HT1080 (cell line): ENCODE measurements around the gene SHB. TPM values are rescaled to one million over a fixed set of nuclear protein-coding genes. Genes with fewer than 3 reads are reported as not detected.
"Not testable (repeated sequence)": the region's sequence is repeated elsewhere in the genome, so short reads cannot be mapped to it uniquely, and the experiment has no call there.

Source experiments
- DNase-seq: peaks from one replicate; pipeline ENCODE4 v3.0.0-alpha.2; 2015; ENCODE audit warnings: low read depth
- total RNA-seq: library from RNA; depleted of rRNA; stranded (reverse); fragments of >200 nt; shearing (Covaris generic); gene quantifications from 2 replicates; pipeline ENCODE4 v1.2.3, GENCODE V29; 2014

Gene SHB
- total RNA-seq, 1 experiment from 2014 or later: 42.8 TPM

DNA sequence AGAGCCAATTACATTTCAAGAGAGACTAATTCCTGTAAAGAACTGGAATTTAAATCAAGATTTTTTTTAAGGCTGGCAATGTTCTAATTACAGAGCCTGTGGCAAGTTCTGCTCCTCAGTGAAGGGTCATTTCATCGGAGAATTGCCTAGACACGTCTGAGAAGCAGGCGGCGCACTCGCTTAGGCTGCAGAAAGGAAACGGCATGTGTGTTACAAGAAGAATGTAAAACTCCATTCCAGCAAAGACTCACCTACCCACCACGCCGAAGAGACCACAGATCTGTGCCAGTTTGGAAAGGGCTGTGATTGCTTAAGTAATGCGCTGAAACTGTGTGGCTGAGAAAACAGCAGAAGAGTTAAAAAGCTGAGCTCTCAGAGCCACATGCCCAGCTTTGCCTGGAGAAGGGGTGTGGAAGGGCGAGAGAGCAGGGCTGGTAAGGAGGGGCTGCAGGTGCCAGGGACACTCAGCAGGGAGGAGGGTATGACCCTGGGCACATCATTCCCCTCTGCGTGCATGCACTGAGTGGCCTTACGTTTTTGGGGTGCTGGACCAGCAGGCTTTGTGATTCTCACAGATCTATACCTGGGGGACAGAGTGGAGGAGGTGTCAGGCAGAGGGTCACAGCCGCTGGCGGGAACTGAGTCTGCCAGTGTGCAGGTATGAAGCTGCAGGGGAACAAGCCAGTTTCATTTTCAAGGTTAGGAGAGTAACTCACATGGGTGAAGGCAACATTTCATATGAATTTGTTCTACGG, 147.3 kb downstream of the SHB start:
- DNase-seq: no peak

DNA sequence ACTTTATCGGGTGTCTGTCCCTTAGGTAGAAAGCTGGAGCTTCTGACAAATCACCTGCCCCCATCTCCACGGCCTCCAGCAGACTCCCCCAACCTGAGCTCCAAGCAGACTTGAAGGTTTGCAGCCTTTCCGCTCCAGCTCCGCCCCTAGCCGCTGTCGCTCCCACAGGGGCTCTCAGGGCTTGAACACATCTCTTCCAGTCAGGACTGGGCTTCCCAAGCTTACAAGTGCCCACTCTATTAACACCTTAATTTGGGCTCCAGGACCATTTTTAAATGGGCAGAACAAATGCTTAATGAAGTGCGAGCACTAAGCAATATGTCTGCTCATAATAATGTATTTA, 147.9 kb downstream of the SHB start:
- DNase-seq: no peak

DNA sequence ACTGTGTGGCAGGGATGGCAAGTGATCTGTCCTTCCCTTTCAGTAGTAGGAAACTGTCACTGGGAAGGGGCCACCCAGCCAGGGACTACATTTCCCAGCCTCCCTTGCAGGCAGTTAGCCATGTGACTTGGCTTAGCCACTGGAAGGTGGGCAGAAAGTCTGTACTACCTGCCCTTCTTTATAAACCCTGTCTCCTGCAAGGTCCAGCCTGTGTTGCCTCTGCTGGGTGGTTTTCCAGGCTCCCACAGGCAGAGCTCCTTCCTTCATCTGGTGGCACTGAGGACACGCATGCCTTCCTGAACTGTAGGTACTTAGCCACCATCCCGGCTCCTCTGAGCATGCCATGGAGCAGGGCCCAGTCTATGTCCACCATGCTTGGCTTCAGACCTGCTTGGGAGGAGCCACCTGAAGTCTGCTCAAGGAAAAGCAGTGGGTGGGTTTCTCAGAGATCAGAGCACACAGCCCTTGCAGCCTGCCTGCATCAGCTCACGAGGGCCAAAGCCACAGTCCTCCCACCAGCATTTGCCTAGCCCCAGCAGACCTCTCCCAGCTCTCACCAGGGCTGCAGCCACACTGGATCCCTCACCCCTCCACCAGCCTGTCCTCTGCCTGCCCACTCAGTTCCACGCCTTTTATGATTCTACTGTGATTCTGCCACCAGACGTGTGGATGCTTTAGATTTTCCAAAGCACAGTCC, 148.4 kb downstream of the SHB start:
- no peak for DNase-seq

- DNase-seq: no peak
Observed at GRCh38 chr9:37919956-37920335, 149.1 kb downstream of the SHB start.

GRCh38 chr9:37919246-37919955, 149.6 kb downstream of the SHB start:
- DNase-seq: no peak

- no peak for DNase-seq
Observed at GRCh38 chr9:37918665-37919170, 150.3 kb downstream of the SHB start.

DNA sequence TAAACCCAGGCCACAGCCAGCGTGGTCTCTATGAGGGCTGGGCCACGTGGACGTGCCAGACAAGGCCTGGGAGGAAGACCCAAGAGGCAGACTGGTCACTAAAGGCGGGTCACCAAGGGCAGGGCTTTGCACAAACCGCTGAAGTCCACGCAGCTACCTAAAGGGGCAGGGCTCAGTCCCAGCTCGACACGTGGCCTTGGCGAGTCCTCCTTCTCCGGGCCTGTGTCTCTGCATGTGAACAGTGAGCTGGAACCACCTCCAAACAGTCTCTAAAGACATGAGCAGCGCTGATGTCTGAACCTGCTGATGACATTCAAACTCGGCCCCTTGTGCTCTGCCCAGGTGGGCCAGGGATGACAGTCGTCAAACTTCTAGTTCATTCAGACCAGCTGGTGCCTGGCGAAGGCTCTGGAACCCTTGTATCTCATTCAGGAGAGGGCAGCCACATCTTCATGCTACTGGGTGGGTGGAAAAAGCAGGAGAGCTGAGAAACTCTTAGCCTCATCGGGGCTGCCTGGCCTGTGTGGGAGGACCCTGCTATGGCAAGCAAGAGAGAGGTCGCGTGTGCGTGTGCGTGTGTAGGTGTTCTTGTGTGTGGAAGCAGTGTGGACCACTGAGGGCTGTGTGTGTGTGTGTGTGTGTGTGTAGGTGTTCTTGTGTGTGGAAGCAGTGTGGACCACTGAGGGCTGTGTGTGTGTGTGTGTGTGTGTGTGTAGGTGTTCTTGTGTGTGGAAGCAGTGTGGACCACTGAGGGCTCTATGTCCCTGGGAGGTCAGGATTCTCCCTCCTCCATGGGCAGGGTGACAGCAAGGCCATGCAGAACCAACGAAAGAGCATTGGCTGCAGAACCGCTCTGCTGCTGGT, 151.0 kb downstream of the SHB start:
- no peak for DNase-seq

- no peak for DNase-seq
Observed at GRCh38 chr9:37917313-37917731, 151.7 kb downstream of the SHB start.

DNA sequence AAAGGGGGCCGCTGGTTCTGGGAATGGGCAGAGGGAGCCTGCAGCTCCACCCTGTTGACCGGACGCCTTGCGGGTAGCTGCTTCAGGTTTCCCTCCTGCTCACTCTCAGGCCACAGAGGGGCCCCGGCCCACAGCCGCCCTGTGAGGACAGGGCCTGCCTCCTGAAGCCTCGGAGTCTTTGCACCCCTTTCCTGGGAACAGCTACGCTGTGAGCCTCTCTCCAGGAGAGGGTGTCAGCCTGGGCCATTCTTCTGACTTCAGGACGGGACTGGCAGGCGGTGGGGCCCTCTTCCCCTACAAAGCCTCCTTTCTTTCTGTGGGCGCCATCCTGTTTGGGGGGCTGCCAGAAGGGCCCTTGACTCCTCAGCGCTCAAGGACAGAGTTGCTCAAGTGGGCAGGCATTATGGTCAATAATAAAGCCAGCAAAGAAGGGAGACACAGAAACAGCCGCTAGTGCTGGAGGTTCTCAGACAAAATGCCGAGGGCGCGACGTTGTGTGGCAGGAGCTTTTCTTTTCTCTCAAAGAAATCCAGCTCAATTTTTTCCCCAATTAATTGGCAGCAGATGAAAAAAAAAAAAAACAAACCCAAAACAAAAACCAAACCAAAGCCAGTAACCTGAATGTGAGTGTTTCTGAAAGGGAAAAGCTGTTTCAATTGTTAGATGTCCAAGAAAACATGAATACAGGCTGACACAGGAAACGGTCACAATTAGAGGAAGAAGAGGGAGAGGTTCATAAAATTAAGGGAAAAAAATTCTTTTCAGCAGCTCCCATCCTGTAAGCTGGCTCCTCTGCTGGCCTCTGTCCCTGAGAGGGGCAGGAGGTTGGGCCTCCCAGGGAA, 152.3 kb downstream of the SHB start:
- DNase-seq: no peak

DNA sequence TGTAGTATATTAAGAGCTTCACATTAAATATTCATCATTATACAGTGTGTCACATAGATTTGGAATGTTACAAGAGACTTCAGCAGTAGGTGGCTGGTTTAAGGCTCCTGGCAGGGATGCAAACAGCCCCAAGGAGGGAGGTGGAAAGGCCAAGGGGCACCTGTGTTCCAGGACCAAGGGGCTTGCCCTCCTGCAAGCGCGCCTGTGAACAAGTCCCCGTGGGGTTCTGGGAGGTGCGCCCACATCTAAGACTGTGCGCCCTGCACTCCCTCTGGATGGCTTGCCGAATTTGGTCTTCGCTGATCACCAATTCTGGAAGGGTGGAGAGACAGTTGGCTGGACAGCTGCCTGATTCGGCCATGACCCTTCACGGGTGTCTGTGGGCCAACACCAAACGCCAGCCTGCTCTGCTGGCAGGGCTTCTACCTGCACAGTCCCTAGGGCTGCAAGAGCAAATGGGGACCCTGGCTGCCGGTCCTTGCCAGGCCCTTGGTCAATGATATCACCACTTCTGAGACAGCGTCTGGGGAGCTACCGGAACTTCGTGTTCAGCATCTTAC, 153.0 kb downstream of the SHB start:
- no peak for DNase-seq

DNA sequence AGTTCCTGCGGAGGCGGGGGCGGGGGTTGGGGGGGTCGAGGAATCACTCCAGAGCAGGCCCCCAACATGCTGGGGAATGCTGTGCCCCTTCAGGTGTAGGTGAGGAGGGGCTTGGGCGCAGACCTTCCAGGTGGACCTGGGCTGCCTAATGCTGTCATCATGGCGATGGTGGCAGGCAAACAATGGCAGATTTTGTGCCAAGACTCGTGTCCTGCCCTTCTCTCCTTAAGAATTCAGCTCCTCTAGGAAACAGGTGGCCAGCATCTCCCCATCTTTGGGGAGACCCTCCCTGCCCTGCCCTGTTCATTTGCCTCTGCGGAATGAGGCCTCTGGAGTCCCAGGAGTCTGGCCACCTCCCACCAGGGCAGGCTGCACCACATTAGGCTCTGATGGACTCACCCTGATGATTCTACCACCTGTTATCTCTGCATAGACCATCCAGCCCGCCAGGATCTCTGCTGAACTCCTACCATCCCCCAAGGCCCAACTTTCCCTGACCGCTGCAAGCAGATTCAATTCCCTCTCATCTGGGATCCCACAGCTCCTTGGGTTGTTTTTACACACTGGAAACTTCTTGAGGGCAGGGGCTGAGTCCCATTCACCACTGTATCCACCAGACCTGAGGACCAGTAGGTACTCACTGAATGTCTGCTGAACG, 154.2 kb downstream of the SHB start:
- no peak for DNase-seq

DNA sequence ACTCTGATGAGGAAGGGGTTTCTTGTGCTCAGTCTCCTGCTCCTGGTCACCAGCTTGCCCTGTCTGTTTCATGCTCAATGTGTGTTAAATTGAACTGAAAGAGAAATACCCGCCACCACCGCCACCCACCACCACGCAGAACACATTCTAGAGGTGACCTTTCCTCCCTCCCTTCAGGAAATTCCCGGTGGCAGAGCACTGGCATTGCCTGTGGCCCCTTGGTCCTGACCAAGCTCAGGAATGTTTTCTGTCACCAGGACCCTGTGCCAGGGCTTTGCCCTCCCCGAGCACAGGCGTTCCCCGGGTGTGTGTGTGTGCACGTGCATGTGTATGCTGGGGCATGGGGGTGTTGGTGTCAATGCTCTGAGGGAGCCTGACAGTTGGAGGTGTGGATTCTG, 154.9 kb downstream of the SHB start:
- DNase-seq: no peak

- DNase-seq: peak; percentile 86
Observed at GRCh38 chr9:37913480-37914153, 155.4 kb downstream of the SHB start.

- no peak for DNase-seq
Observed at GRCh38 chr9:37911271-37911681, 157.8 kb downstream of the SHB start.

DNA sequence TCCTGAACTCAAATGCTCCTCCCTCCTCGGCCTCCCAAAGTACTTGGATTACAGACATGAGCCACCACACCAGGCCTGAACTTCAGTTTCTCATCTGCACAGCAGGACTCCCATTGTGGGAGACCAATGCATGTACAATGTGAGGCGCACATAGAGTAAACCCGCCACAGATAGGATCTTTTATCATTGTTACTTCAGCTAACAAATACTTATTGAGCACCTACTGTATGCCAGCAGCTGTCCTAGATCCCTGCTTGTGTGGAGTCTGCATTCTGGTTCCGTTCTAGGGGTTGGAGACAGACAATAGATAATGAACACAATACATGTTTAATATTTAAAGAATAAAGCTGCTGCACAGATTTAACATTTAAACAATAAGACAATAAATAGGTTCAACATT, 158.8 kb downstream of the SHB start:
- no peak for DNase-seq

GRCh38 chr9:37909836-37910235, 159.2 kb downstream of the SHB start:
- not testable (repeated sequence) for DNase-seq

DNA sequence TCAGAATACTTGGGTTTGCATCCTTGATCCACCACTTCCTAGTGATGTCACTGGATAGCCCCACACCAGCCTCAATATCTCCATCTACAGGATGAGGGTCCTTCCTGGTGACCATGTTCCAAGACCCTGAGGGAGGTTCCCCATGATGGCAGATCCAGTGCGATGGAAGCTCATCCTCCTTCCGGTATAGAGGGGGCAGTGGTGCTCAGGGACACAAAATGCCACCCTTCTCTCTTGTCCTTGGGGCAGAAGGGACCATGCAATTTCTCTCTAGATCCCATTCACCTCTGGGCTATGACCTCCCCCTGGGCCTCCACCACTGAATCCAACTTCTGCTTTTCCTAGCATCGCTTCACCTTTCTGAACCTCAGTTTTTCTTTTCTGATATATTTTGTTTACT, 159.7 kb downstream of the SHB start:
- DNase-seq: no peak

- peak; percentile 69 for DNase-seq
Observed at GRCh38 chr9:37908698-37909186, 160.3 kb downstream of the SHB start.

- DNase-seq: no peak
Observed at GRCh38 chr9:37908283-37908682, 160.7 kb downstream of the SHB start.
